22Rv1 (cell line): ENCODE results near the gene LRRC7.

Experiments used
- H3K27ac ChIP-seq: fragments of 450-650 bp; 2 replicates; pipeline ENCODE4 v1.5.1; 2017
- ZFX ChIP-seq: fragments of 450-650 bp; IDR thresholded peaks from 2 replicates; pipeline ENCODE4 v1.6.1; 2017; ENCODE audit warnings: antibody characterized with exemption, borderline replicate concordance
- TF ChIP-seq, protein P1 (sequence below): fragments of 450-650 bp; IDR thresholded peaks from 2 replicates; pipeline ENCODE4 v1.5.1; 2017; ENCODE audit warnings: mild to moderate bottlenecking

Gene LRRC7

DNA sequence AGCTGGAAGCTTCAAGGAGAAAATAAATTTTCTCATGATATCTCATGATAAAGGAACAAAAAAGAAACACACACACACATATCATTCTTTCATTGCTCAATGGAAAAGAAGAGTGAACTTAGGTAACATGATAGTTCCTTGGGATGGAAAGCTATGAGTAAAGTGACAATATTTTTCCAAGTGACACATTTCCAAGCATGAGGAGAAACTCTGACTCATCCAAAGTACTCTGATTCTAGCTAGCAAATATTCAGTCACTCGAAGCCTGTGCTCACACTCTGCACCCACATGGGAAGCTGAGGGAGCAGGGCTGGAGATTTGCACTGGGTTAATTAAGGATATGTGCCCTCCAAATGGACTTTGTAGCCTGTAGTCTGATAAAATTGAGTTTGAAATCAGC is 415.3 kb downstream of the LRRC7 start:
- TF ChIP-seq, protein P1, sequence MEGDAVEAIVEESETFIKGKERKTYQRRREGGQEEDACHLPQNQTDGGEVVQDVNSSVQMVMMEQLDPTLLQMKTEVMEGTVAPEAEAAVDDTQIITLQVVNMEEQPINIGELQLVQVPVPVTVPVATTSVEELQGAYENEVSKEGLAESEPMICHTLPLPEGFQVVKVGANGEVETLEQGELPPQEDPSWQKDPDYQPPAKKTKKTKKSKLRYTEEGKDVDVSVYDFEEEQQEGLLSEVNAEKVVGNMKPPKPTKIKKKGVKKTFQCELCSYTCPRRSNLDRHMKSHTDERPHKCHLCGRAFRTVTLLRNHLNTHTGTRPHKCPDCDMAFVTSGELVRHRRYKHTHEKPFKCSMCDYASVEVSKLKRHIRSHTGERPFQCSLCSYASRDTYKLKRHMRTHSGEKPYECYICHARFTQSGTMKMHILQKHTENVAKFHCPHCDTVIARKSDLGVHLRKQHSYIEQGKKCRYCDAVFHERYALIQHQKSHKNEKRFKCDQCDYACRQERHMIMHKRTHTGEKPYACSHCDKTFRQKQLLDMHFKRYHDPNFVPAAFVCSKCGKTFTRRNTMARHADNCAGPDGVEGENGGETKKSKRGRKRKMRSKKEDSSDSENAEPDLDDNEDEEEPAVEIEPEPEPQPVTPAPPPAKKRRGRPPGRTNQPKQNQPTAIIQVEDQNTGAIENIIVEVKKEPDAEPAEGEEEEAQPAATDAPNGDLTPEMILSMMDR = no peak
- no peak for TF ChIP-seq ZFX
- no peak overlapping the region for H3K27ac ChIP-seq

DNA sequence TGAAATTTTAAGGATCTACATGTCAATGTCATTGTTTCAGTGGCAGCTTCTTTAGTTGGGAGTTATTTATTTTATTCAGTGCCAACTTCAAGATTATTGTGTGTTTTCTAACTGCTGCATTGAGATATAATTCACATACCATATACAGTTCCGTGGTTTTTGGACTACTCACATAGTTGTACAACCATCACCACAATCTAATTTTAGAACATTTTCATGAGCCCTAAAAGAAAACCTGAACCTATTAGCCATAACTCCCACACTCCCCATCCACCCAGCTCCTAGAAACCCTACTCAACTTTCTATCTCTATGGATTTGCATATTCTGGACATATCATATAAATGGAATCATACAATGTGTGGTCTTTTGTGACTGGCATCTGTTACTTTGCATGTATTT is 417.7 kb downstream of the LRRC7 start:
- no peak overlapping the region for H3K27ac ChIP-seq
- TF ChIP-seq, protein P1 = no peak
- TF ChIP-seq ZFX = no peak

DNA sequence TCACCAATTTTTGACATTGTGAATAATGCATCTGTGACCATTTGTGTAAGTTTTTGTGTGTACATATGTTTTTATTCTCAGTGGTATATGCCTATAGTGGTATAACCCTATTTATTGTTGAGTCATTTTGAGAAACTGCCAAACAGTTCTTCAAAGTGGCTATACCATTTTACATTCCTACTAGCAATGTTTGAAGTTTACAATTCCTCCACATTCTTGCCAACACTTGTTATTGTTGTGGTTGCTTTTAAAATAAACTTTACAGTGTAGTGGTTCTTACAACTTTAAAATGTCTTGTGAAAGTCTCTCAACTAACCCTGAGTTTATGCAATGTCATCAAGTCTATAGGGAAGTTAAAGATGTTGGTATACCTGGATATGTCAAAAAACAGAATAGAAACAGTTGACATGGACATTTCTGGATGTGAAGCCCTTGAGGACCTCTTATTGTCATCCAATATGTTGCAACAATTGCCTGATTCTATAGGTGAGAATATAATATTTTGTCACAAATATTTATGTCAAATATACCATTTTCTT is 418.2 kb downstream of the LRRC7 start:
- no peak for TF ChIP-seq ZFX
- TF ChIP-seq, protein P1 = no peak
- H3K27ac ChIP-seq = no peak overlapping the region

DNA sequence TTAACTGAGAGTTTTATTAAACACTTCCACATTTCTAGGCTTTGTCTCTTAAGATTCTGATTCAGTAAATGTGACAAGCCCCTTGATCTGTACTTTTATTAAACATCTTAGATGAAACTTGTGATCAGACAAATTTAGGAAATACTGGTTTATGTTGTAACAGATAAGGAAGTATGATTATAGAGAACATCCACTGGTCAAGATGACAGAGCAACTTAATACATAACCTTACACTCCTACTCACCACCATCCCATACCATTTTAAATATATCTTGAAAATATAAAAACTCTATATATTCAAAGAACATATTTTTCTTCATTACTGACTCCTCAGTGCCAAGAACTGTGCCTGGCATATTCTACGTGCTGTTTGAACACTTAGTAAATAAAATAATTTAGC is 420.2 kb downstream of the LRRC7 start:
- no peak for TF ChIP-seq ZFX
- TF ChIP-seq, protein P1 = no peak
- no peak overlapping the region for H3K27ac ChIP-seq

DNA sequence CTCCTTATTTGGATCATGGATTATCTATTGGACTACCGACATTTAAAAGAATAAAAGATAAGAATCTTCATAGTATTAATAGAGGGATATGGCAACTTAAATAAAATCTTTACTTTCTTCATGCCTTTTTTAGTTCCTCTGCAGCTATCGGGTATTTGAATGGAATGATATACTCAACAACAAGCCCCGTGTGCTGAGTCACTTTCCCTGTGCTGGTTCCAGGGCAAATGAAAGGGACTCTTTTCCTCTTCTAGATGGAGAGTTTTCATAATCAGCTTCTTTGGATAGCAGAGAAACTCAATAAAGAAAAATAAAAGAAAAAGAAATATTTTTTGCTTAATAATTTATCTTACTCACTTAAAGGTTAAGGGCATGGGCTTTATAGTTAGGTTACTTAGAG is 423.9 kb downstream of the LRRC7 start:
- H3K27ac ChIP-seq = no peak overlapping the region
- TF ChIP-seq ZFX = no peak
- TF ChIP-seq, protein P1 = no peak

DNA sequence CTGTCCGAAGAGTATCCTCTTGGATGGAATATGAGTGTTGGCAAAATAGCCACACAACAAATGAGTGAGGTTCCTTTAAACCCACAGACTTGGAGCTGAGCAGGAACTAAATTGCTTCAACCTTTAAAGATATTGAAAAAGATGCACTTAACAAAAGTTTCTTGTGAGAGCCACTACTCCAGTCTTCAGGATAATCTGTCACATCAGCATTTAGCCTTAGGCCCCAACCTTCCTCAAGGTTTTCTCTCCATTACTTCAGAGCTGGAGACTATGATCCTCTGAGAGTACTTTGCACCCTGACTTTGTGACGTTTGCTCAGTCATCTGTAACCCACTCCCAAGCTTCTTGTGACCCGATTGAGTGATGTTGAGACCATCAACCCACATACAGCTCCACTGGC is 424.9 kb downstream of the LRRC7 start:
- TF ChIP-seq, protein P1 = no peak
- no peak for TF ChIP-seq ZFX
- H3K27ac ChIP-seq = no peak overlapping the region

DNA sequence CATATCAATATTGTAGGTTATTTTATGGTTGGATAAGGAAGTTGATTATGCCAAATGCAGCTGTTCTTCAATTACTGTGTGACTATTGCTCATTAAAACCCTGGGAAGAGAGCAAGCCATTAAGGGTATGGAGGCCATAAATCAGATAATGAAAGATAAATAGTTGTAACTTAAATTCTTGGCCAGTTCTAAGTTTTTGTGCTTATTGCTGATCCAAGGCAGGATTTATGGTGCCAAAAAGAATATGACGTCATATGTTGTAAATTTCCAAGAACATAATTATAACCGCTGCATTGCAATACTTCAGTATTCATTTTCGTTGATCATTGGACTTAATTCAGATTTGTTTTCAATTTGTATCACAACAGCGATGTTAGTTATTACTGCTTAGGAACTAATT is 426.1 kb downstream of the LRRC7 start:
- TF ChIP-seq, protein P1 = no peak
- TF ChIP-seq ZFX = no peak
- H3K27ac ChIP-seq = no peak overlapping the region
